ENCODE results near the gene LAMA3. TPM values are rescaled to one million over a fixed set of nuclear protein-coding genes. Genes with fewer than 3 reads are reported as not detected.

Gene LAMA3
- total and polyA plus RNA-seq, 10 of the 15 experiments (the other 5 are each of a cell fraction or from before 2014, with no cell fraction given) = 0.37 to 6.5 (median 5.4) TPM

- TF ChIP-seq SKIL (IDR thresholded peaks at IDR 0.05; ENCODE audit: low read depth, poor library complexity, severe bottlenecking) (no peak), RUNX3 (IDR thresholded peaks at IDR 0.05; ENCODE audit: low read length) (peak; percentile 47; the same call in 1 of the 2 replicates), STAT3 (IDR thresholded peaks at IDR 0.05; ENCODE audit: low read depth, low read length) (no peak), PKNOX1 (IDR thresholded peaks at IDR 0.05) (peak; percentile 41; the same call in 1 of the 2 replicates), ATF7 (IDR thresholded peaks at IDR 0.05; ENCODE audit: low read depth) (no peak), NR2C1 (IDR thresholded peaks at IDR 0.05) (peak; percentile 32; the same call in 1 of the 2 replicates), BHLHE40 (IDR thresholded peaks at IDR 0.05; ENCODE audit: borderline replicate concordance in 1 of 2, low read depth in 2 of 2, low read length in 1 of 2) (peak in 1 of 2 experiments; percentile 43; a peak in 1 of 4 replicates), PAX8 (IDR thresholded peaks at IDR 0.05) (no peak), MYB (IDR thresholded peaks at IDR 0.05; ENCODE audit: borderline replicate concordance, low read depth, low read length) (no peak), IKZF2 (IDR thresholded peaks at IDR 0.05) (peak; percentile 63 to 73; a peak in 3 of 4 replicates), REST (IDR thresholded peaks at IDR 0.05; ENCODE audit: low read depth, low read length) (no peak), IKZF1 (conservative IDR thresholded peaks at IDR 0.05) (peak; percentile 84), TBL1XR1 (IDR thresholded peaks at IDR 0.05; ENCODE audit: low read depth, low read length) (no peak), ZNF384 (IDR thresholded peaks at IDR 0.05; ENCODE audit: borderline replicate concordance, low read depth, low read length) (no peak), POU2F2 (IDR thresholded peaks at IDR 0.05; ENCODE audit: borderline replicate concordance, low read depth, low read length) (0 out of 3 replicates have a peak, but pooled peaks have one; percentile 20), ZNF687 (IDR thresholded peaks at IDR 0.05) (peak; percentile 46; the same call in 1 of the 2 replicates), ETV6 (conservative IDR thresholded peaks at IDR 0.05 in 1 of 2, IDR thresholded peaks at IDR 0.05 in 1 of 2; ENCODE audit: borderline replicate concordance in 1 of 2, low read depth in 1 of 2) (0 out of 4 replicates have a peak, but pooled peaks of 1 of the 2 experiments have one; percentile 24), DPF2 (IDR thresholded peaks at IDR 0.05) (peak; percentile 82)
Observed at GRCh38 chr18:23967321-23968089, 278.3 kb downstream of the LAMA3 start (continued).

All from GM12878 (cell line).